HG03097 (cell line): ENCODE results near the gene HAS3.
"Not testable (repeated sequence)": the region's sequence is repeated elsewhere in the genome, so short reads cannot be mapped to it uniquely, and the experiment has no call there.

ENCODE experiments used
- ATAC-seq: cut with Tn5 transposase; IDR thresholded peaks from one replicate; pipeline ENCODE4 v1.9.1; 2021; ENCODE audit not compliant: unreplicated experiment, low FRiP score

Gene HAS3

GRCh38 chr16:69141014-69141413, 35.6 kb downstream of the HAS3 start:
- no peak for ATAC-seq

- no peak for ATAC-seq
Observed at GRCh38 chr16:69141936-69142335, 36.5 kb downstream of the HAS3 start.

- ATAC-seq, result no peak
Observed at GRCh38 chr16:69143116-69143515, 37.7 kb downstream of the HAS3 start.

DNA sequence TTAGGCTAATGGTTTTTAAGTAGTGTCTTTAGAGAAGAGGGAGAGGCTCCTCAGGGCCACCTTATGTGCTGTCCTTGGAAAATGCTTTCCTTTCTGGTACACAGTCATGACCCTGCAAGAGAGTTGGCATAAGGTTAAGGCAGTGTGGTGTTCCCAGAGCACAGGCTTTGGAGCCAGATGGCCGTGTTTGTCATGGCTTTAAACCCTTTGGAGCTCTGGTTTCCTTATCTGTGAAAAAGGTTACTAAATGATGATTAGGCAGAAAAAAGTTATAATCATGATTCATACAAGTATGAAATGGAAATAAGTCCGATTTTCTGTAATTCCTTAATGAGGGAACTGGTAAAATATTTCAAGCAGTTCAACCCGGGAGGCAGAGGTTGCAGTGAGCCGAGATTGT, 40.2 kb downstream of the HAS3 start:
- ATAC-seq, result no peak

DNA sequence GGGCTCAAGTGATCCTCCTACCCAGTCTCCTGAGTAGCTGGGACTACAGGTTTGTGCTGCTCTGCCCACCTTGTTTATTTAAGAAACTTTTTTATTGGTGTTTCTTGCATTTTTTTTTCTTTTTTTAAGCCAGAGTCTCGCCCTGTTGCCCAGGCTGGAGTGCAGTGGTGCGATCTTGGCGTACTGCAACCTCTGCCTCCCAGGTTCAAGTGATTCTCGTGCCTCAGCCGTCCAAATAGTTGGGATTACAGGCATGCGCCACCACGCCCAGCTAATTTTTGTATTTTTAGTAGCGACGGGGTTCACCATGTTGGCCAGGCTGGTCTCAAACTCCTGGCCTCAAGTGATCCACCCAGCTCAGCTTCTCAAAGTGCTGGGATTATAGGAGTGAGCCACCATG, 44.2 kb downstream of the HAS3 start:
- not testable (repeated sequence) for ATAC-seq

GRCh38 chr16:69150146-69150865, 44.9 kb downstream of the HAS3 start:
- ATAC-seq, result no peak

- ATAC-seq, result no peak
Observed at GRCh38 chr16:69157196-69157595, 51.7 kb downstream of the HAS3 start.

- no peak for ATAC-seq
Observed at GRCh38 chr16:69160192-69160591, 54.7 kb downstream of the HAS3 start.

DNA sequence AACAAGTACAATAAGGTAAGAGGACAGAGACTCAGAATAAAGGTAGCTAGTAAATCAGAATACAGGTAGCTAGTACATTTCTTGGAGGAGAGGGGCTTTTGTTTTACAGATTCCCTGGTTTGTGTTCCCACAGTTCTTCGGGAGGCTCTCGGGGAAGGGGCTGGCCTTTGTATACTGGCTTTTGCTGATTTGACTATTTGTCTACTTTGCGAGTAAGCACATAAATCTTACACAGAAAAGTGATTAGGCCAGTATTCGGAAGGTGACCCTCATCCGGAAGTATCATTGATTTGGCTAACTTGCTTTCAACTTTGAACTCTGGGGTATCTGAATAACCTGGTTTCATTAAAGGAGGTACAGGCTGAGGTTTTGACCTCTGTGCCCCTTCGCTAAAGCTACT, 60.1 kb downstream of the HAS3 start:
- no peak for ATAC-seq

- no peak for ATAC-seq
Observed at GRCh38 chr16:69166221-69166833, 60.9 kb downstream of the HAS3 start.

DNA sequence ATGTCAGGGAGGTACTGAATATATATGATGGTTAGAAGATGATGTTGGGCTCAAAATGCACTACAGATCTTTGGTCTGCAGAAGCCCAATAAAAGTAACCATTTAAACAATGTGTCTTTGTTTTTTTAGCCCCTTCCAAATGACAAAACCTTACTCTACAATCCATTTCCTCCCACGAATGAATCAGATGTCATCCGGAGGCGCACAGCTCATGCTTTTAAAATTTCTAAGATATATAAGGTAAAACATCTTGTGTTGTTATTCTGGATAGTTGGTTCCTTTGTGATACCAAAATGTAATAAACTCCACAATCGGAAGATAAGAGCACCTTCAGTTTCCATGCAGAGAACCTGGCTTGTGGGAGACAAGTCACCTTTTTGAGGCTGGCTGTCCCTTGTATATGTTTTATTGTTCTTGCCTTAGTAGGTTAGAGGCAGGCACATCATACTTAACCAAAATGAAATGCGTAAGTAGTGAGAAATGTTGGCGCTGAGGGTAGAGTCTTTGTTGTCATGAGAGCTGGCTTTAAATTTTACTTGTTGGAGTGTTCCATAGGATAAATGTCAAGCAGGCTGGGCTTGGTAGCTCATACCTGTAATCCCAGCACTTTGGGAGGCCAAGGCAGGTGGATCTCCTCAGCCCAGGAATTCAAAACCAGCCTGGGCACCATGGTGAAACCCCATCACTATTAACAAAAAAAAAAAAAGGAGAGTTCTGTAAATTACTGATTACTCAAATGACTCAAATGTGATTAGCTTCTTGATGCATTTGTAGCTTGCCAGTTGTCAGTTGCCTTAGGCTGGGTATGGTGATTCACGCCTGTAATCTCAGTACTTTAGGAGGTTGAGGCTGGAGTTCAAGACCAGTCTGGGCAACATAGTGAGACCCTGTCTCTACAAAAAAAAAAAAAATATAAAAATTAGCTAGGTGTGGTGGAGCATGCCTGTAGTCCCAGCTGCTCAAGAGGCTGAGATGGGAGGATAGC, 61.8 kb downstream of the HAS3 start:
- ATAC-seq, result no peak
